Activated T-cell treated with anti-CD3 and anti-CD28 coated beads, Interleukin-2, amount 50 U/mL, for 4 hours (primary cell): Measurements from ENCODE around the gene TIMM17A. TPM values are rescaled to one million over a fixed set of nuclear protein-coding genes. Genes with fewer than 3 reads are reported as not detected.

ENCODE experiments used
- total RNA-seq, 3 donors: library from RNA; stranded (reverse); gene quantifications; one replicate each; pipeline ENCODE4 v1.2.1, GENCODE V29; 2021

TIMM17A gene
- total RNA-seq, 3 donors from 2014 or later, result 144 to 160 (median 146) TPM

Other genes with a start within 250 kb of the TIMM17A start
- gene IPO9, start 126.3 kb upstream of the TIMM17A start, total RNA-seq, result 10 to 100 TPM; 45.4 to 48.3 (median 46.9) TPM
- under 1 TPM; 0.19 to 0.40 (median 0.37) TPM for gene SHISA4, start 66.6 kb upstream of the TIMM17A start, total RNA-seq
- under 1 TPM in 2 of 3 donors, not detected in 1; 0.08 to 0.14 TPM for gene LMOD1, start 9.0 kb upstream of the TIMM17A start, total RNA-seq
- 10 to 100 TPM; 14.3 to 20.2 (median 17.5) TPM for gene RNPEP, start 27.1 kb downstream of the TIMM17A start, total RNA-seq
- gene ELF3, start 55.1 kb downstream of the TIMM17A start, total RNA-seq, result 1 to 10 TPM in 2 of 3 donors, under 1 TPM in 1; 0.87 to 1.4 (median 1.0) TPM
- not detected for gene GPR37L1, start 167.4 kb downstream of the TIMM17A start, total RNA-seq
- gene ARL8A, start 189.2 kb downstream of the TIMM17A start, total RNA-seq, result 10 to 100 TPM; 48.9 to 55.0 (median 52.1) TPM
- 100 to 1,000 TPM; 304 to 352 (median 331) TPM for gene PTPN7, start 205.1 kb downstream of the TIMM17A start, total RNA-seq
- under 1 TPM in 2 of 3 donors, not detected in 1; 0.08 to 0.21 TPM for gene LGR6, start 238.3 kb downstream of the TIMM17A start, total RNA-seq